Left lobe of liver (tissue), 2 donors: ENCODE results near the gene ADAMTSL1. TPM values are rescaled to one million over a fixed set of nuclear protein-coding genes. Genes with fewer than 3 reads are reported as not detected.

Experiments
- ATAC-seq: fragments of 200-7000 bp; cut with Tn5 transposase; one replicate; pipeline ENCODE4 v1.9.1; 2020; ENCODE audit warnings: mild to moderate bottlenecking, moderate library complexity
- DNase-seq: peaks from one replicate; pipeline ENCODE4 v3.0.0-alpha.2; 2020; ENCODE audit warnings: low spot score
- total RNA-seq: library from RNA; stranded (reverse); gene quantifications from one replicate; pipeline ENCODE4 v1.2.1, GENCODE V29; 2021
- donor health status: DM: no; HTN: no; CAD: no; lungs with moderate emphysema.
- donor health status: DM: no; HTN: yes; CAD: no.

ADAMTSL1 gene
- total RNA-seq, 1 donor from 2014 or later: 1.9 TPM

GRCh38 chr9:18795947-18796671, 322.2 kb downstream of the ADAMTSL1 start:
- DNase-seq: no peak
- ATAC-seq: no peak

GRCh38 chr9:18796696-18797270, 322.8 kb downstream of the ADAMTSL1 start:
- ATAC-seq: no peak
- no peak for DNase-seq

GRCh38 chr9:18798106-18798505, 324.2 kb downstream of the ADAMTSL1 start:
- DNase-seq: no peak
- ATAC-seq: no peak

GRCh38 chr9:18798508-18799290, 324.7 kb downstream of the ADAMTSL1 start:
- DNase-seq (no peak), ATAC-seq (no peak)

GRCh38 chr9:18799428-18799827, 325.5 kb downstream of the ADAMTSL1 start:
- no peak for DNase-seq
- no peak for ATAC-seq

- no peak for ATAC-seq
Observed at GRCh38 chr9:18800579-18800978, 326.6 kb downstream of the ADAMTSL1 start.

GRCh38 chr9:18805386-18805785, 331.4 kb downstream of the ADAMTSL1 start:
- DNase-seq (no peak), ATAC-seq (no peak)

More at GRCh38 chr9:18800579-18800978, 326.6 kb downstream of the ADAMTSL1 start:
- no peak for DNase-seq

- peak; percentile 69 for ATAC-seq
- no peak for DNase-seq
Observed at GRCh38 chr9:18806232-18807080, 332.5 kb downstream of the ADAMTSL1 start.

GRCh38 chr9:18810581-18810980, 336.6 kb downstream of the ADAMTSL1 start:
- DNase-seq: no peak
- ATAC-seq: no peak

- no peak for DNase-seq
- ATAC-seq: no peak
Observed at GRCh38 chr9:18811171-18811570, 337.2 kb downstream of the ADAMTSL1 start.

- no peak for ATAC-seq
- no peak for DNase-seq
Observed at GRCh38 chr9:18819418-18819817, 345.5 kb downstream of the ADAMTSL1 start.

GRCh38 chr9:18820566-18821095, 346.7 kb downstream of the ADAMTSL1 start:
- ATAC-seq (no peak), DNase-seq (no peak)

- DNase-seq (no peak), ATAC-seq (no peak)
Observed at GRCh38 chr9:18821788-18822187, 347.8 kb downstream of the ADAMTSL1 start.

- ATAC-seq: no peak
- no peak for DNase-seq
Observed at GRCh38 chr9:18822850-18823249, 348.9 kb downstream of the ADAMTSL1 start.

GRCh38 chr9:18824095-18824666, 350.2 kb downstream of the ADAMTSL1 start:
- DNase-seq (no peak), ATAC-seq (peak; percentile 87)

- no peak for ATAC-seq
- no peak for DNase-seq
Observed at GRCh38 chr9:18825656-18826170, 351.8 kb downstream of the ADAMTSL1 start.

GRCh38 chr9:18826248-18826647, 352.3 kb downstream of the ADAMTSL1 start:
- peak; percentile 38 for ATAC-seq
- DNase-seq: no peak

GRCh38 chr9:18829066-18829465, 355.1 kb downstream of the ADAMTSL1 start:
- no peak for ATAC-seq
- no peak for DNase-seq

- DNase-seq (no peak), ATAC-seq (no peak)
Observed at GRCh38 chr9:18829873-18830272, 355.9 kb downstream of the ADAMTSL1 start.

- DNase-seq: no peak
- ATAC-seq: no peak
Observed at GRCh38 chr9:18834740-18835361, 360.9 kb downstream of the ADAMTSL1 start.
